NCI-H460 (cell line): ENCODE measurements around the gene KIF3B. TPM values are rescaled to one million over a fixed set of nuclear protein-coding genes. Genes with fewer than 3 reads are reported as not detected.

Source experiments
- DNase-seq: peaks from one replicate; pipeline ENCODE4 v3.0.0-alpha.2; 2016; ENCODE audit warnings: low read depth; ENCODE audit errors: extremely low read depth
- polyA plus RNA-seq: library from polyadenylated mRNA; depleted of rRNA; stranded (reverse); fragments of >200 nt; gene quantifications from 2 replicates; pipeline ENCODE4 v1.2.3, GENCODE V29; 2014; cell fraction: nucleus; rRNA removed
- total RNA-seq: library from RNA; depleted of rRNA; stranded (reverse); fragments of >200 nt; shearing (Covaris generic); gene quantifications from 2 replicates; pipeline ENCODE4 v1.2.3, GENCODE V29; 2014; rRNA removed

The KIF3B gene
- 22.5 and 25.4 TPM in 2 replicates for total RNA-seq
- 8.7 and 12.4 TPM in 2 replicates for polyA plus RNA-seq

DNA sequence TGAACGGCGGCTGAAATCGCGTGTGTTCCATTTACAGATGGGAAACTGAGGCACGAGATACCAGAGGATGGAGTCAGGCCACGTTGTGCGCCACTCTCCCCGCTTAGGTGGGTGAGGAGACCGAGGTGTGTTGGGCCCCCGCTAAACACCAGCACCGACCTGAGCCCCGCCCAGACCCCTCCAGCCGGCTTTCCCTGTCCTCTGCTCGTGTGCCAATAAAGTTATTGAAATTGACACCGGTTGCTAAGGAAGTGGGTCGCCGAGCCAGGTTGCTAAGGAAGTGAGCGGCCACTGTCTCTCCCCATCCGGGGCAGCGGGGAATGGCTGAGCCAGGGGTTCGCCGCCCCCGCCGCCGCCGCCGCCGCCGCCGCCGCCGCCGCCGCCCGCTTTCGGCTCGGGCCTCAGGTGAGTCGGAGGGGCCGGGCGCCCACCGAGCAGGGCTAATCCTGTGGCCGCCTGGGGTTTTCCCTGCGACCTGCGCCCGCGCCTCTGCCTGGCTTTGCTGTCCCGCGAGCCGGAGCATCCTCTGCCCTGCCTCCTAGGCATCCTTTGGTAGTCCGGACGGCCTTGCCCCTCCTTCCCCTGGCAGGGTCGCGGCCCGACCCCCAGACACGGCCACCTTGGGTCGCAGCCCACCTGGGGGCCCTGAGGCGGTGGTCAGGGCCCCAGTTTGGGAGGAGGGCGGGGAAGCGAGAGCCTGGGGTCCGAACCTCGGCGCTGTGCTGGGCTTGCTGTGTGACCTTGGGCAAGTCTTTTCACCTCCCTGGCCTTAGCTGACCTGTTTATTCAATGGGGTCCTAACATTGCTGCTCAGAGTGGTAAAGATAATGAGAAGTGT is at the start of gene KIF3B:
TSS of gene KIF3B (plus strand) at position 291 of the 838 bp plus-strand sequence. CDS start 32,127 bp downstream, outside the sequence.
- peak; percentile 89 for DNase-seq

DNA sequence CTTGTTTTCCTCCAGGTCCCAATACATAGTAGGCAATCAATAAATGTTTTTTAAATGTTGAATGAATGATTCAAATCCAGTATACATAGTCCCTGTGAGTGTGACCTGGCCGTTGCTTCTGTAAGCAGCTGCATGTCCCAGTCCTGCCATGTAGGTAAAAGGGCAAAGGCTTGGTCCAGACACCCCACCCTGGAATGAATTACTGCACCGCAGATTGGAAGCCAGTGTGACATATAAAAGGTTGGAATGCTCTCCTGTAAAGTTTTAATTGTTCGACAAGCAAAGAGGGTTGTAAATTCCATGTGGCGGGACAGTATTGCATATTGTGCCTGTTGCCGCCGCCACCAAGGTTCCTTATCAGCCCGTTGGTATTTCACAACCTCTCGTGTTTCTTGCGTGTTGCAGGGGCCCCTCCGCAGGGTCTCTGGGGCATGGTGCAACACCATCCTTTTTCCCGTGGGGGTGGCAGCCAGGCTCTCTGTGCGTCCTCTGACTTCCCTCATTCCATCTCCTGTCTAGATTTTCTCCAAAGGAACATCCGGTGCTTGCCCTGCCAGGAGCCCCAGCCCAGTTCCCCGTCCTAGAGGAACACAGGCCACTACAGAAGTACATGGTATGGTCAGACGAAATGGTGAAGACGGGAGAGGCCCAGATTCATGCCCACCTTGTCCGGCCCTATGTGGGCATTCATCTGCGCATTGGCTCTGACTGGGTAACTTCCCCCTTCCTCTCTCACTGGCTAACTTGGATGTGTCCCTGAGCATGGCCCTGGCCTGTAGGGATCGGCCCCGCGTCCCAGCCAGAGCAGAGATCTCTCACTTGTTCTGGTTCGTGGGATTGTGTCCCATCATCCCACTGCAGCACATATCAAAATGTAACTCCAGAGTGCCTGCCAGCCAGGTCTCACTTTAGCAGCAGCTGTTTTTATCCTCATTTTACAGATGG is 49.4 kb upstream of the KIF3B start:
- no peak for DNase-seq

DNA sequence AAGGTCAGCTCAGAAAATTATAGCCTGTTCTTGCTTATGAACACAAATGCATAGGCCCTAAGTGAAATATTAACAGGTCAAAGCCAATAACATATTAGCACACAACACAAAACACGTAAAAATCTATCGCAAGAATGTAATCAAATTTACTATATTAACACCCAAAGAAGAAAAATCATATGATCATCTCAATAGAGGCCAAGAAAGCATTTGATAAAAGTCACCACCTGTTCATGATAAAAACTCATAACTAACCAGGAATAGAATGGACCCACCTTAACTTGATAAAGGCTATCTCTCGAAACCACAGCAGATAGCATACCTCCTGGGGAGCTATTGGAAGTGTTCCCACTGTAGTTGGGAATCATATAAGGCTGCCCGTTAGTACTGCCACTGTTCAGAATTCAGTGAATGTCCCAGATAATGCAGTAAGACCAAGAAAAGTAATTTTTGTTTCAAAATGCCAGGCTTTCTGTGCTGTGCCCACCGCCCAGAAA is 48.2 kb upstream of the KIF3B start:
- DNase-seq: no peak

DNA sequence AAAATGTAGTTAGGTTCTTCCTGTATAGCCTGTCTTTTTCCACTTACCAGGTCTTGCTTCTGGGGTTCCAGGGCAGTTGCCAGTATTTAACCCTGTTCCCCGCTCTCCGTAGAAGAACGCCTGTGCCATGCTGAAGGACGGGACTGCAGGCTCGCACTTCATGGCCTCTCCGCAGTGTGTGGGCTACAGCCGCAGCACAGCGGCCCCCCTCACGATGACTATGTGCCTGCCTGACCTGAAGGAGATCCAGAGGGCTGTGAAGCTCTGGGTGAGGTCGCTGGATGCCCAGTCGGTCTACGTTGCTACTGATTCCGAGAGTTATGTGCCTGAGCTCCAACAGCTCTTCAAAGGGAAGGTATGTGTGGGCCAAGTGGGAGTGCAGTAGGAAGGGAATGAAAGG is 46.7 kb upstream of the KIF3B start:
- DNase-seq: no peak

- DNase-seq: no peak
Measured at GRCh38 chr20:32231245-32231644, 46.2 kb upstream of the KIF3B start.

- no peak for DNase-seq
Measured at GRCh38 chr20:32231847-32232246, 45.6 kb upstream of the KIF3B start.

DNA sequence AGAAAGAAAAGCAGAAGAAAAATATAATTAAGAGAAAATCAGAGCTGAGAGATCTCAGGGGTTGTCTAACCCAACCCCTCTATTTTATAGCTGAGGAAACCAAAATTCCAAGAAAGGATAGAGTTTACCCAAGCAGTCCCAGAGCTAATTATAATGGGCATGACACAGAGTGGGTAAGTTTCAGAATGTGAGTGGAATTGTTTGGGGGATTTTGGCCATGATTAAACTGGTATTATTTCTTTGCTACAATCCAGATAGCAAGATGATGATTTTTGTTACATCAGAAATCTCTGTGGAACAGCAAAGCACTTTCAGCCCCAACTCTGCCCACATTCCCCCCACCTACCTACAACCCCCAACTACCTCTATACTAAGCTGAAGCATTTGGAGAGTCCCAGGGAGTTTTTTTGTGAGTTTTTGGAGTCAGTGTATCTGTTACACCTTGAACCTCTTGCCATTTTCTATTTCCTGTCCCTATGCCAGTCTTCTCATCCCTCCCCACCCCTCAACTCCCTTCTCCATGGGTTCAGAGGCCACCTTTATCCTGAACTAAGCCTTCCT is 45.0 kb upstream of the KIF3B start:
- DNase-seq: no peak

GRCh38 chr20:32233286-32233685 is 44.2 kb upstream of the KIF3B start:
- no peak for DNase-seq

- no peak for DNase-seq
Measured at GRCh38 chr20:32234135-32234808, 43.2 kb upstream of the KIF3B start.

DNA sequence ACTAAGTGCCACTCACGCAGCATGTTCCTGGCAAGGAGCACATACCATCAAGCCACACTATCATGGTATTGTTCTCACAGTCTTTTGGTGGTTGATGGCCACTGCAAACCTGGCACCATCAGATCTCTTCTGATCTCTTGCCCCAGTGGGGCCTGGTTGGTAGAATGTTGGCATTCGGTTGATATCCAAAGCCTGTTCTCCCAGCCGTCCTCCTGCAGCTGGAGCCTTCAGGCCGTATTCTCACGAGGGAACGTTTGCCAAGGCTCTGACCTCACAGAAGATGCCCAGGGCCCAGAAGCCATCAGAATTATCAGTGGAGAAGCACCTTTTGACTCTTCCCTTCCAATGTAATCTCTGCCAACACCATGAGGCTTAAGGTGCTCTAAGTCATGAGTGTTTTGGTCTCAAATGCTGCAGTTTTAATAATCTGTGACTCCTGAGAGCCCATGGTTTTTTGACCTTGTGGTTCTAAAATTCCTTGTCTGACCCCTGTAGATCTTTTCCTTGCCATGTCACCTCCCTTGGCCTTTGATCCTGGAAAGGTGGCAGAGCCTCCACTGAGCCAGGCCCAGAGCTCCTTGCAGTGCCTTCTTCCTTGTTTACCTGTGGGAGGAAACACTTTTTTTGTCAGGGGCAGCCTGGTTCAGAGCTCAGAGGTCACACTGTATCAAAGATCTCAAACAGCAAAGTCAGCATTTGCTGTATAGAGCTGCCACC is 42.0 kb upstream of the KIF3B start:
- no peak for DNase-seq

DNA sequence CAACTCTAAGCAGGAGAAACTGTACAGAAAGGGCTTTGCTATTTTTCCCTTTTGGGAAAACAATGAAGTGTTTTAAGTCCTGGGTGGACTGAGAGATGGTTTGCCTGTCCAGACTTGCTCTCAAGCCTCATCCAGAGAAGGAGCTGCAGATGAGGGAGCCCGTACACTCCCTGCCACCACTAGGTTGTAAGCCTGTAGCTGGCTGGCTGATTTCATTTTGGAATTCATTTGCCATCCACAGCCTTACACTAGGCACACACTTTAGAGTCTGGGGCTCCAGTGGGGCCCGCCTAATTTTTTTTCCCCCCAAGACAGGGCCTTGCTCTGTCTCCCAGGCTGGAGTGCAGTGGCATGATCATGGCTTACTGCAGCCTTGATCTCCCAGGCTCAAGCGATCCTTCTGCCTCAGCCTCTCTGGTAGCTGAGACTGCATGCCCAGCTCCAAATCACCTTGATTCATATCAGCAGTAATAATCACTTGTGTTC is 41.4 kb upstream of the KIF3B start:
- DNase-seq: no peak

DNA sequence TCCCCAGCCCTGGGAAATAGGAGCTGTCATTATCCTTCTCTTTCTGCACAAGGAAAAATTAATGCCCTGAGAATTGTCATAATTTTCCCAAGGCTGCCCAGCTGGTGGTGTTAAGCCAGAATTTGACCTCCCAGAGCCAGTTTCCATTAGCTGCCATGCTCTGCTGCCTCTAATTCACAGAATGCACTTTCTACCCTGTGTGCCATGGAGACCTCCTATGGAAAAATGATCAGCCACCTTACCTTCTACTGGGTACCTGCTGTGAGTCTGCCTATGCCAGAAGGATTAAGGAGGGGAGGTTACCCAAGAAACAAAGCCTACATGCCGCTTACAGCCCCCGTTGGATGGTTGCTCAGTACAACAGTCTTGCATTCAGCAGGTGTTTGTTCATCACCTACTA is 40.6 kb upstream of the KIF3B start:
- DNase-seq: no peak

GRCh38 chr20:32237419-32237818 is 40.0 kb upstream of the KIF3B start:
- no peak for DNase-seq

- no peak for DNase-seq
Measured at GRCh38 chr20:32238483-32239425, 38.7 kb upstream of the KIF3B start.

- no peak for DNase-seq
Measured at GRCh38 chr20:32240205-32240604, 37.2 kb upstream of the KIF3B start.

DNA sequence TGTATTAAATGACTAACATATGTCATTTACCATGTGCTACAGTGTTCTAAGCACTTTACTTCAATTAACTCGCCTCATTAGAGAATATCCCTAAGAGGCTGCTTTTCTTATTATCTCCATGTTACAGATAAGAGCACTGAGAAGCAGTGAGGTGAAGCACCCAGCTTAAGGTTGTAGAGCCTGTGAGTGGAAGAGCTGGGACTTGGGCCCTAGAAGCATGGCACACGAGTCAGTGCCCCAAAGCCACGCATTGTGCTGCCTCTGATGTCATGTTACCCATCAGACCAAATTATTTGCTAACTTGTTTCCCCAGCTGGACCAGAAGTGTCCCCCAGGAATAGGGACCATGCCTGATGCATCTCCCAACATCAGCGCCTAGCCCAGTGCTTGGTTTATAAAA is 35.6 kb upstream of the KIF3B start:
- DNase-seq: no peak

DNA sequence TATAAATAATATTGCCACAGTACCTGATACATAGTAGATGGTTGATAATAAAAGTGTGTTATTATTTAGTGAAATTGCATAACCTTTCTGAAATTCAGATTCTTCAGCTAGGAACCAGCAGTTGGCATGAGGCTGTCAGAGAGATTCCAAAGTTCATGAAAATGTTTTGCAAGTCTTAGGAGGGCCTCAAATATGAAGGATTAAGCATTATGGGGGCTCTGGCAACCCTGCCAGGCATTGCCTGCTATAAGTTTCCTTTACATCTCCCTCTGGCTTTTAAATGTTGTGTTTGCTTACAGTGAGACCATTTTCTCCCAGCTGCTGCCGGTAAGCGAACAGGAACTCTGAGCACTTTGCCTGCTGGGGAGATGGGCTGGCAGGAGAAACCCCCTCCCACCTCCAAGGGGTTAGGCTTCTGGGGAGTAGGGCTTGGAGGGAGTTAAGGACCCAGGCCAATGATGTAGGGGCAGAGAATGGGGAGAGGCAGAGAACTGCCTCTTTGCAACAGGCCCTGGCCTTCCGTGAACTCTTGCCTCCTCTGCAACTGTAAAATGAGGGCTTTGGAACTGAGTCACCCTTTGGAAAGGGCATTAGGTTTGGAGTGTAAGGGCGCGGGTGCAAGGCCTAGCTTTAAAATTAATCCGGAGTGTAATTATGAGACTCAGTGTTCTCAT is 33.2 kb upstream of the KIF3B start:
- DNase-seq: no peak

DNA sequence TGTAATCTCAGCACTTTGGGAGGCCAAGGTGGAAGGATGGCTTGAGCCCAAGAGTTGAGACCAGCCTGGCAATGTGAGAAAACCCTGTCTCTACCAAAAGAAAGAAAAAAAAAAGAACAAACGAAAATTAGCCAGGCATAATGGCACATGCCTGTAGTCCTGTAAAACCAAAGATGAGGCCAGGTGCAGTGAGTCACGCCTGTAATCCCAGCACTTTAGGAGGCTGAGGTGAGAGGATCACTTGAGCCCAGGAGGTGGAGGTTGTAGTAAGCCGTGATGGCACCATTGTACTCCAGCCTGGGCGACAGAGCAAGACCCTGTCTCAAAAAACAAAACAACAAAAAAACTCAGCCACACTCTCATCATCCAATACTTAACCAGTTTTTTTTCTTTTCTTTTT is 32.5 kb upstream of the KIF3B start:
- DNase-seq: no peak
